GM12878 (cell line): ENCODE data around the gene ANO4. TPM values are rescaled to one million over a fixed set of nuclear protein-coding genes. Genes with fewer than 3 reads are reported as not detected.

Source experiments
- ATAC-seq: fragments of 200-7000 bp; cut with Tn5 transposase; 3 replicates; pipeline ENCODE4 v1.9.1; 2020; ENCODE audit warnings: mild to moderate bottlenecking, moderate library complexity
- BruUV-seq: library from RNA; stranded (reverse); fragments of 400-500 nt; replicated peaks from 2 replicates; lab custom pipeline; 2021; lab: Mats Ljungman, UMichigan
- CTCF ChIA-PET: fragments of 300-600 bp; sonication (Branson Sonifier 250); formaldehyde crosslinking; extraction: SDS; loops from one replicate; lab custom pipeline; 2021; ENCODE audit warnings: inconsistent platforms; lab: Yijun Ruan, JAX
- POLR2A ChIA-PET: fragments of 350-600 bp; formaldehyde crosslinking; extraction: SDS; loops from one replicate; lab custom pipeline; 2021; ENCODE audit warnings: inconsistent platforms; lab: Charles Lee
- RAD21 ChIA-PET: fragments of 300-600 bp; sonication (Branson Sonifier 250); formaldehyde crosslinking; loops from one replicate; lab custom pipeline; 2023; ENCODE audit warnings: antibody characterized with exemption; ENCODE audit not compliant: unreplicated experiment; lab: Charles Lee
- SMC1A ChIA-PET: fragments of 300-600 bp; sonication (Branson Sonifier 250); formaldehyde crosslinking; loops from one replicate; lab custom pipeline; 2023; ENCODE audit not compliant: unreplicated experiment, uncharacterized antibody; lab: Charles Lee
- DNase-seq: peaks from one replicate; pipeline ENCODE4 v3.0.0-alpha.2; 2011; ENCODE audit warnings: low read depth, low spot score
- FAIRE-seq: peaks from 3 replicates; lab custom pipeline; 2011; peaks lifted over from hg19 to GRCh38; lab: Jason Lieb, UNC
- H2AFZ ChIP-seq: 2 replicates; pipeline ENCODE4 v1.6.0; 2011; ENCODE audit warnings: low read depth, low read length, control low read depth; ENCODE audit not compliant: control insufficient read depth
- H3K27ac ChIP-seq: 2 replicates; pipeline ENCODE4 v1.5.1; 2011; ENCODE audit warnings: control low read depth; ENCODE audit not compliant: control insufficient read depth, insufficient read depth
- H3K27me3 ChIP-seq, 2 experiments: replicated peaks in 1 of 2; 2 replicates each; pipeline versions ENCODE4 v1.6.0 to v1.6.1; 2011; ENCODE audit warnings: low read length in 1 of 2; ENCODE audit not compliant: control insufficient read depth in 2 of 2, insufficient read depth in 2 of 2
- H3K36me3 ChIP-seq, 2 experiments: 2 replicates each; pipeline ENCODE4 v1.5.1; 2011; ENCODE audit warnings: low read length in 1 of 2; ENCODE audit not compliant: control insufficient read depth in 2 of 2, insufficient read depth in 2 of 2
- H3K4me1 ChIP-seq: 2 replicates; pipeline ENCODE4 v1.6.1; 2011; ENCODE audit warnings: mild to moderate bottlenecking, low read length, moderate library complexity, mixed read lengths; ENCODE audit not compliant: control insufficient read depth, insufficient read depth
- H3K4me2 ChIP-seq: 2 replicates; pipeline ENCODE4 v1.6.0; 2011; ENCODE audit warnings: control low read depth; ENCODE audit not compliant: control insufficient read depth, insufficient read depth
- H3K4me3 ChIP-seq: fragments of 200-600 bp; sonication (generic); 2 replicates; pipeline ENCODE4 v1.5.1; 2016
- H3K79me2 ChIP-seq: 2 replicates; pipeline ENCODE4 v1.6.0; 2011; ENCODE audit warnings: low read length; ENCODE audit not compliant: control insufficient read depth, insufficient read depth
- H3K9ac ChIP-seq: 2 replicates; pipeline ENCODE4 v1.8.0; 2011; ENCODE audit warnings: low read length, control low read depth, mixed read lengths; ENCODE audit not compliant: control insufficient read depth, insufficient read depth
- H3K9me3 ChIP-seq: replicated peaks from 3 replicates; pipeline ENCODE4 v1.5.1; 2011; ENCODE audit warnings: mild to moderate bottlenecking, low read length; ENCODE audit not compliant: control insufficient read depth, insufficient read depth
- H4K20me1 ChIP-seq: 2 replicates; pipeline ENCODE4 v1.6.0; 2011; ENCODE audit not compliant: control insufficient read depth, insufficient read depth
- CEBPB ChIP-seq, 2 experiments: fragments of 150-350 bp in 1 of 2; IDR thresholded peaks; 2 replicates each; pipeline ENCODE4 v1.6.1; 2012 to 2014; ENCODE audit warnings: low read depth in 2 of 2, low read length in 2 of 2, borderline replicate concordance in 1 of 2, inconsistent platforms in 1 of 2
- DPF2 ChIP-seq: fragments of 450-650 bp; IDR thresholded peaks from 2 replicates; pipeline ENCODE4 v1.6.1; 2017; ENCODE audit warnings: mild to moderate bottlenecking
- FOXM1 ChIP-seq: IDR thresholded peaks from 2 replicates; pipeline ENCODE4 v1.6.1; 2012; ENCODE audit warnings: low read depth, mild to moderate bottlenecking, inconsistent platforms, low read length, moderate library complexity
- MLLT1 ChIP-seq: fragments of 450-650 bp; IDR thresholded peaks from 2 replicates; pipeline ENCODE4 v1.6.1; 2016; ENCODE audit warnings: mild to moderate bottlenecking
- PRDM15 ChIP-seq: fragments of 450-650 bp; formaldehyde crosslinking; IDR thresholded peaks from 2 replicates; pipeline ENCODE4 v1.4.0; 2020; ENCODE audit warnings: mild to moderate bottlenecking, moderate library complexity
- RAD51 ChIP-seq: fragments of 450-650 bp; IDR thresholded peaks from 2 replicates; pipeline ENCODE4 v1.6.1; 2016; ENCODE audit warnings: moderate library complexity, mild to moderate bottlenecking, inconsistent platforms
- TCF12 ChIP-seq: IDR thresholded peaks from 2 replicates; pipeline ENCODE4 v1.6.1; 2011; ENCODE audit warnings: low read depth, mild to moderate bottlenecking, low read length
- ZBTB11 ChIP-seq: fragments of 450-650 bp; formaldehyde crosslinking; IDR thresholded peaks from 2 replicates; pipeline ENCODE4 v1.5.0; 2022; ENCODE audit warnings: mild to moderate bottlenecking, missing genetic modification characterization
- WGBS: methylation state at CpG from one replicate; pipeline ENCODE4 v1.1.6; 2016; ENCODE audit warnings: low lambda C conversion rate; ENCODE audit not compliant: insufficient replicate concordance, insufficient coverage; ENCODE audit errors: missing lambda C conversion rate; 5-methylcytosine and 5-hydroxymethylcytosine counted together
- in situ Hi-C: fragments of 300-500 bp; cut with MboI; formaldehyde crosslinking; loops from 9 replicates; pipeline ENCODE4 v1.14.3; 2018; ENCODE audit warnings: mixed read lengths
- intact Hi-C: fragments of 100-400 bp; cut with micrococcal nuclease; formaldehyde crosslinking; loops from one replicate; pipeline ENCODE4 v1.14.2; 2022; ENCODE audit not compliant: unreplicated experiment
- polyA plus RNA-seq, 11 experiments: library from polyadenylated mRNA; depleted of rRNA in 4 of 11; unstranded in 6 of 11; stranded (reverse) in 5 of 11; fragments of >200 nt; fragmentation: Nextera tagmentation in 4 of 11; fragmentation: Illumina TruSeq in 1 of 11; extraction: Ambion mirVana in 4 of 11; extraction: Trizol in 1 of 11; gene quantifications; 1 replicate in 1 of 11; 2 replicates in 10 of 11; pipeline versions ENCODE4 v1.2.1 to v1.2.3, GENCODE V29; 2011 to 2016; ENCODE audit warnings: inconsistent platforms in 2 of 11, missing spikeins in 2 of 11, low read depth in 1 of 11
- total RNA-seq, 4 experiments: library from RNA; depleted of rRNA in 3 of 4; stranded (reverse); fragments of >200 nt in 3 of 4; fragmentation: Illumina TruSeq in 1 of 4; extraction: Trizol in 1 of 4; gene quantifications; 2 replicates each; pipeline versions ENCODE4 v1.2.1 to v1.2.3, GENCODE V29; 2013 to 2021

Gene ANO4
- total and polyA plus RNA-seq, 10 of the 15 experiments (the other 5 are each of a cell fraction or from before 2014, with no cell fraction given) = not detected

GRCh38 chr12:100951756-100952155, 157.2 kb downstream of the ANO4 start:
- Histone ChIP-seq H3K27ac (no peak overlapping the region), H4K20me1 (no peaks in the 10 kb centered on the region), H3K9ac (no peak overlapping the region), H3K36me3 (no peaks in the 10 kb centered on the region)
- FAIRE-seq (no peak), DNase-seq (no peak)
- intact Hi-C loops = no loop called here
- SMC1A ChIA-PET = no interaction called here
- TF ChIP-seq DPF2 = no peak
- TF ChIP-seq MLLT1 = no peak
- no peak for TF ChIP-seq TCF12
- no peak for TF ChIP-seq CEBPB (IDR thresholded peaks at IDR 0.05; ENCODE audit: borderline replicate concordance in 1 of 2, low read depth in 2 of 2, low read length in 2 of 2)
- no peak for TF ChIP-seq RAD51
- no peak for TF ChIP-seq PRDM15
- no peak for TF ChIP-seq FOXM1
- no peak for TF ChIP-seq ZBTB11 (CRISPR knock-in tag)
- TF ChIP-seq, all 136 proteins: peak for 0
- H2AFZ ChIP-seq = no peak overlapping the region
- ChIA-PET CTCF (no interaction called here), RAD21 (no interaction called here), POLR2A (no interaction called here)
- H3K9me3 ChIP-seq = no peaks in the 10 kb centered on the region
- in situ Hi-C loops = no loop called here
- ATAC-seq = no peak
- no peaks in the 10 kb centered on the region for H3K4me1 ChIP-seq
- H3K79me2 ChIP-seq = no peaks in the 10 kb centered on the region
- no peak overlapping the region for H3K4me2 ChIP-seq
- WGBS = 47% methylated on average over 1 of the region's 1 CpG
- no peaks in the 10 kb centered on the region; a peak in 2 of 4 replicates for H3K27me3 ChIP-seq
- H3K4me3 ChIP-seq = no peak overlapping the region
- BruUV-seq = no TSS peak
